Hepatocyte (in vitro differentiated cells): ENCODE data around the gene NR3C2.

Experiments
- EZH2 ChIP-seq: fragments of 200-600 bp; sonication (generic); IDR thresholded peaks from 2 replicates; pipeline ENCODE4 v1.6.1; 2016; ENCODE audit warnings: antibody characterized with exemption, mild to moderate bottlenecking, borderline replicate concordance
- TF ChIP-seq, protein P1 (sequence below): fragments of 200-600 bp; sonication (generic); IDR thresholded peaks from 2 replicates; pipeline ENCODE4 v1.5.1; 2016; ENCODE audit warnings: antibody characterized with exemption, mild to moderate bottlenecking; ENCODE audit not compliant: poor library complexity

- TF ChIP-seq, protein P1, sequence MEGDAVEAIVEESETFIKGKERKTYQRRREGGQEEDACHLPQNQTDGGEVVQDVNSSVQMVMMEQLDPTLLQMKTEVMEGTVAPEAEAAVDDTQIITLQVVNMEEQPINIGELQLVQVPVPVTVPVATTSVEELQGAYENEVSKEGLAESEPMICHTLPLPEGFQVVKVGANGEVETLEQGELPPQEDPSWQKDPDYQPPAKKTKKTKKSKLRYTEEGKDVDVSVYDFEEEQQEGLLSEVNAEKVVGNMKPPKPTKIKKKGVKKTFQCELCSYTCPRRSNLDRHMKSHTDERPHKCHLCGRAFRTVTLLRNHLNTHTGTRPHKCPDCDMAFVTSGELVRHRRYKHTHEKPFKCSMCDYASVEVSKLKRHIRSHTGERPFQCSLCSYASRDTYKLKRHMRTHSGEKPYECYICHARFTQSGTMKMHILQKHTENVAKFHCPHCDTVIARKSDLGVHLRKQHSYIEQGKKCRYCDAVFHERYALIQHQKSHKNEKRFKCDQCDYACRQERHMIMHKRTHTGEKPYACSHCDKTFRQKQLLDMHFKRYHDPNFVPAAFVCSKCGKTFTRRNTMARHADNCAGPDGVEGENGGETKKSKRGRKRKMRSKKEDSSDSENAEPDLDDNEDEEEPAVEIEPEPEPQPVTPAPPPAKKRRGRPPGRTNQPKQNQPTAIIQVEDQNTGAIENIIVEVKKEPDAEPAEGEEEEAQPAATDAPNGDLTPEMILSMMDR: no peak
- TF ChIP-seq EZH2: no peak
Observed at GRCh38 chr4:148310756-148311155, 131.5 kb downstream of the NR3C2 start.
